ENCODE measurements around the gene PDGFB.

DNA sequence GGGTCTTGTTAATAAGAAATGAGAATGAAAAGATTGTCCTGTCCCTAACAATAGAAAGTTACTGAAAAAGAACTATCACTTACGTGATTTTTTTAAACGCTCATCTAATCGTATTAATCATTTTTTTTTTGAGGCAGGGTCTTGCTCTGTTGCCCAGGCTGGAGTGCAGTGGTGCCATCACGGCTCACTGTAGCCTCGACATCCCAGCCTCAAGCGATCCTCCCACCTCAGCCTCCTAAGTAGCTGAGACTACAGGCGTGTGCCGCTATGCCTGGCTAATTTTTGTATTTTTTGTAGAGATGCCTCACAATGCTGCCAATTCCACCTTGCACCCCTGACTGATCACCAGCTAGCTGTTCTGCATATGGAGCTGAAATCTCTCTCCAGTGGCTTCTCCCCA, 15.7 kb downstream of the PDGFB start:
- TF ChIP-seq CTCF (IDR thresholded peaks at IDR 0.05) (no peak), POLR2A (IDR thresholded peaks at IDR 0.05) (no peak)
